CD8-positive, alpha-beta memory T cell (primary cell): ENCODE data around the gene OTUB2. TPM values are rescaled to one million over a fixed set of nuclear protein-coding genes. Genes with fewer than 3 reads are reported as not detected.

Experiments used
- CTCF ChIA-PET: fragments of 350-600 bp; sonication (Branson Sonifier 250); formaldehyde crosslinking; loops from one replicate; lab custom pipeline; 2021; ENCODE audit warnings: antibody characterized with exemption; lab: Charles Lee
- POLR2A ChIA-PET: fragments of 350-600 bp; sonication (Branson Sonifier 250); formaldehyde crosslinking; loops from one replicate; lab custom pipeline; 2021; ENCODE audit warnings: antibody characterized with exemption; lab: Charles Lee
- DNase-seq, 5 donors: peaks; one replicate each; pipeline versions ENCODE4 v3.0.0 to v3.0.0-alpha.2; 2020 to 2022; ENCODE audit warnings: mixed read lengths in 1 of 5
- H3K27ac ChIP-seq: one replicate; pipeline ENCODE4 v1.7.0; 2013; ENCODE audit warnings: low read depth, mild to moderate bottlenecking, low read length, moderate library complexity
- H3K27me3 ChIP-seq: 2 replicates; pipeline ENCODE4 v1.7.0; 2013; ENCODE audit warnings: low read length, mild to moderate bottlenecking; ENCODE audit not compliant: insufficient read depth, poor library complexity, severe bottlenecking
- H3K36me3 ChIP-seq: 2 replicates; pipeline ENCODE4 v1.7.0; 2013; ENCODE audit warnings: mild to moderate bottlenecking, low read length, moderate library complexity; ENCODE audit not compliant: insufficient read depth
- H3K4me1 ChIP-seq: 2 replicates; pipeline ENCODE4 v1.7.0; 2013; ENCODE audit warnings: mild to moderate bottlenecking, low read length, moderate library complexity; ENCODE audit not compliant: insufficient read depth
- H3K4me3 ChIP-seq: 2 replicates; pipeline ENCODE4 v1.7.0; 2013; ENCODE audit warnings: mild to moderate bottlenecking, low read length
- H3K9me3 ChIP-seq: 2 replicates; pipeline ENCODE4 v1.7.0; 2013; ENCODE audit warnings: mild to moderate bottlenecking, low read length
- H3K27ac Mint-ChIP-seq, 8 donors: one replicate each; pipeline ENCODE4 v1.8.0; 2020 to 2021; ENCODE audit warnings: mixed read lengths in 8 of 8, mild to moderate bottlenecking in 6 of 8, inconsistent platforms in 3 of 8, moderate library complexity in 3 of 8
- H3K27me3 Mint-ChIP-seq, 2 donors: one replicate each; pipeline ENCODE4 v1.8.0; 2020 to 2021; ENCODE audit warnings: mixed read lengths in 2 of 2, mild to moderate bottlenecking in 1 of 2, moderate library complexity in 1 of 2
- H3K36me3 Mint-ChIP-seq, 3 donors: one replicate each; pipeline ENCODE4 v1.8.0; 2020 to 2021; ENCODE audit warnings: mixed read lengths in 3 of 3, inconsistent platforms in 1 of 3, mild to moderate bottlenecking in 1 of 3
- H3K4me1 Mint-ChIP-seq, 3 donors: one replicate each; pipeline ENCODE4 v1.8.0; 2020 to 2021; ENCODE audit warnings: mixed read lengths in 3 of 3, inconsistent platforms in 1 of 3, mild to moderate bottlenecking in 1 of 3
- H3K4me3 Mint-ChIP-seq, 7 donors: one replicate each; pipeline ENCODE4 v1.8.0; 2020 to 2021; ENCODE audit warnings: mixed read lengths in 7 of 7, mild to moderate bottlenecking in 6 of 7, moderate library complexity in 4 of 7, inconsistent platforms in 2 of 7
- H3K9me3 Mint-ChIP-seq, 5 donors: one replicate each; pipeline ENCODE4 v1.8.0; 2020 to 2022; ENCODE audit warnings: mixed read lengths in 5 of 5, mild to moderate bottlenecking in 3 of 5, moderate library complexity in 2 of 5, inconsistent platforms in 1 of 5
- polyA plus RNA-seq: library from polyadenylated mRNA; unstranded; fragments of 300-500 nt; fragmentation: Illumina TruSeq; gene quantifications from one replicate; pipeline ENCODE4 v1.2.3, GENCODE V29; 2021
- total RNA-seq, 2 experiments: library from RNA; stranded (reverse); gene quantifications; one replicate each; pipeline ENCODE4 v1.2.3, GENCODE V29; 2021

Gene OTUB2
- total and polyA plus RNA-seq, 3 experiments from 2014 or later, result 0.12 to 1.8 (median 1.1) TPM

DNA sequence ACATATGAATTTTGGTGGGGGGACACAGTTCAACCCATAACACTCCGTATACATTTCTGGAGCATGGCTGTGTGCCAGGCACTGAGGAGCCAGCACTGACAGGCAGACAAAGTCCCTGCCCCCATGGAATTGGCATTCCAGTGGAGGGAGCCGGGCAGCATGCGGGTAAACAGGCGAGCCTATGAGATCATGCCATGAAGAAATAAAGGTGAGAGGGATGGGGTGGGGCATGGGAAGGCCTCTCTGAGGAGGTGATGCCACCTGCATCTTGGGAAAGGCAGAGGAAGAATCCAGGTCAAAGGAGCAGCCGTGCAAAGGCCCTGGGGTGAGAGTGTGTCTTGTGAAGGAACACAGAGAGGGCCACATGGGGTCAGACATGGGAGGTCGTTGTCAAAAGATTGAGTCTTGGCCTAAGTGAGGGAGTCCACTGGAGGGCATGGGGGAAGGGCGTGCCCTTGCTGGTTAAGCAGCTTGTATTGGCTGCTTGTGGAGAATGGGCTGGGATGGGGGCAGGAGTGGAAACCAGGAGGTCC, 3.6 kb downstream of the OTUB2 start:
- ChIA-PET POLR2A (no interaction called here), CTCF (interaction anchor here (1.0 to 4.2 kb wide), 4 partner anchors 12 to 106 kb away, joined by 3 to 17 read pairs (median 3); no protein-coding TSS in a partner anchor)
- Histone ChIP-seq H3K36me3 (no peaks in the 10 kb centered on the region), H3K4me1 (peaks cover 5% of the 10 kb centered on the region), H3K9me3 (no peaks in the 10 kb centered on the region), H3K27me3 (no peaks in the 10 kb centered on the region), H3K27ac (no peak overlapping the region), H3K4me3 (no peak overlapping the region)
- Mint-ChIP-seq H3K27ac (peak overlapping the region in 2 of 8 donors; percentile 10 to 88), H3K27me3 (no peaks in the 10 kb centered on the region), H3K4me3 (peak overlapping the region in 1 of 7 donors; percentile 80), H3K36me3 (no peaks in the 10 kb centered on the region), H3K4me1 (peaks cover 17 to 20% (median 17%) of the 10 kb centered on the region in 3 donors), H3K9me3 (no peaks in the 10 kb centered on the region)
- DNase-seq, result no peak

GRCh38 chr14:94030571-94030970, 4.4 kb downstream of the OTUB2 start:
- POLR2A ChIA-PET, result no interaction called here
- no peaks in the 10 kb centered on the region for H3K36me3 Mint-ChIP-seq

GRCh38 chr14:94031161-94031882, 5.2 kb downstream of the OTUB2 start:
- Histone ChIP-seq H3K4me1 (no peaks in the 10 kb centered on the region), H3K27me3 (no peaks in the 10 kb centered on the region), H3K4me3 (no peak overlapping the region), H3K9me3 (no peaks in the 10 kb centered on the region), H3K27ac (no peak overlapping the region), H3K36me3 (no peaks in the 10 kb centered on the region)
- H3K27ac Mint-ChIP-seq, result no peak overlapping the region
- no peak for DNase-seq
- CTCF ChIA-PET, result interaction anchor here (1.3 to 1.9 kb wide), 4 partner anchors 7 to 105 kb away, joined by 3 to 6 read pairs (median 4); no protein-coding TSS in a partner anchor
- no peaks in the 10 kb centered on the region for H3K27me3 Mint-ChIP-seq
- H3K4me1 Mint-ChIP-seq, result peaks cover 11 to 13% (median 11%) of the 10 kb centered on the region in 3 donors
- no peaks in the 10 kb centered on the region for H3K36me3 Mint-ChIP-seq
- no peaks in the 10 kb centered on the region for H3K9me3 Mint-ChIP-seq
- no peak overlapping the region for H3K4me3 Mint-ChIP-seq
- POLR2A ChIA-PET, result no interaction called here

More at GRCh38 chr14:94030571-94030970, 4.4 kb downstream of the OTUB2 start:
- Histone ChIP-seq H3K27me3 (no peaks in the 10 kb centered on the region), H3K4me3 (no peak overlapping the region), H3K36me3 (no peaks in the 10 kb centered on the region), H3K4me1 (peaks cover 4% of the 10 kb centered on the region), H3K9me3 (no peaks in the 10 kb centered on the region), H3K27ac (no peak overlapping the region)
- Mint-ChIP-seq H3K4me1 (peaks cover 17 to 20% (median 17%) of the 10 kb centered on the region in 3 donors), H3K27me3 (no peaks in the 10 kb centered on the region), H3K27ac (peak overlapping the region in 1 of 8 donors; percentile 88), H3K9me3 (no peaks in the 10 kb centered on the region), H3K4me3 (no peak overlapping the region)
- DNase-seq, result no peak
- CTCF ChIA-PET, result interaction anchor here (1.4 to 4.2 kb wide), 3 partner anchors 91 to 105 kb away, joined by 3 to 17 read pairs (median 3); no protein-coding TSS in a partner anchor

GRCh38 chr14:94031883-94032279, 5.7 kb downstream of the OTUB2 start:
- CTCF ChIA-PET, result interaction anchor here (1.3 to 1.9 kb wide), 4 partner anchors 8 to 105 kb away, joined by 3 to 6 read pairs (median 4); no protein-coding TSS in a partner anchor
- Mint-ChIP-seq H3K4me3 (no peak overlapping the region), H3K36me3 (no peaks in the 10 kb centered on the region)

DNA sequence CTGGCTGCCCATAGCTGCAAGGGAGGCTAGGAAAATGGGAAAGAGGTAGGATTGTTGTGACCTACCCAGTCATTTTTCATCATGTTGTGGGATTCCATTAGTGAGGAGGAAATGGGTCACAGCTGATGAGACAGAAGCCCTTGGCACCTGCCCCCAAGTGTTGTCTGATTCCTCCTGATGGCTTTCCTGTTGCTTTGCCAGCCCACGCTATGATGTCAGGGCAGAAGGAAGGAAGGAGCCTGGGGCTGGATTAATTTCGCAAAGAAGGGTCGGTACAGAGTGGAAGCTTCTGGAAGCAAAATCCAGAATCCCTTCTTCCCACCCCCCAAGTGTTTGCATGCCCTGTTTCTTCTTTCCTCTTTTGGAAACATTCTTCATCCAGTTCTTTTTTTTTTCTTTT, 8.7 kb downstream of the OTUB2 start:
- H3K27ac ChIP-seq, result no peak overlapping the region
- no peaks in the 10 kb centered on the region for H3K36me3 Mint-ChIP-seq
- H3K36me3 ChIP-seq, result no peaks in the 10 kb centered on the region
- no peak overlapping the region for H3K4me3 ChIP-seq
- ChIA-PET POLR2A (interaction anchor here (0.6 to 0.7 kb wide), 2 partner anchors 147 to 816 kb away, joined by 7 to 11 read pairs; no protein-coding TSS in a partner anchor), CTCF (interaction anchor here (1.3 to 5.5 kb wide), 9 partner anchors 22 to 145 kb away, joined by 4 to 64 read pairs (median 14); no protein-coding TSS in a partner anchor)
- H3K27ac Mint-ChIP-seq, result peak overlapping the region in 1 of 8 donors; percentile 80
- DNase-seq, result no peak
- H3K4me1 Mint-ChIP-seq, result peaks cover 3 to 5% (median 5%) of the 10 kb centered on the region in 3 donors
- no peaks in the 10 kb centered on the region for H3K4me1 ChIP-seq
- H3K4me3 Mint-ChIP-seq, result no peak overlapping the region
- no peaks in the 10 kb centered on the region for H3K9me3 Mint-ChIP-seq
- H3K27me3 Mint-ChIP-seq, result no peaks in the 10 kb centered on the region
- H3K27me3 ChIP-seq, result no peaks in the 10 kb centered on the region
- H3K9me3 ChIP-seq, result no peaks in the 10 kb centered on the region

More at GRCh38 chr14:94031883-94032279, 5.7 kb downstream of the OTUB2 start:
- H3K36me3 ChIP-seq, result no peaks in the 10 kb centered on the region
- H3K4me3 ChIP-seq, result no peak overlapping the region
- H3K9me3 ChIP-seq, result no peaks in the 10 kb centered on the region
- H3K27ac ChIP-seq, result no peak overlapping the region
- Mint-ChIP-seq H3K9me3 (no peaks in the 10 kb centered on the region), H3K27me3 (no peaks in the 10 kb centered on the region), H3K27ac (no peak overlapping the region), H3K4me1 (peaks cover 15 to 17% (median 15%) of the 10 kb centered on the region in 3 donors)
- POLR2A ChIA-PET, result no interaction called here
- no peaks in the 10 kb centered on the region for H3K27me3 ChIP-seq
- no peaks in the 10 kb centered on the region for H3K4me1 ChIP-seq
- DNase-seq, result no peak

- POLR2A ChIA-PET, result interaction anchor here (1.4 kb wide), 1 partner anchor 10 kb away, joined by 5 read pairs; the partner anchor contains the start of gene OTUB2
Observed at GRCh38 chr14:94036313-94037167, 10.4 kb downstream of the OTUB2 start.

GRCh38 chr14:94037954-94038353, 11.8 kb downstream of the OTUB2 start:
- CTCF ChIA-PET, result interaction anchor here (1.0 to 5.5 kb wide), 3 partner anchors 16 to 143 kb away, joined by 4 to 64 read pairs (median 5); no protein-coding TSS in a partner anchor

More at GRCh38 chr14:94036313-94037167, 10.4 kb downstream of the OTUB2 start:
- H3K4me3 Mint-ChIP-seq, result no peak overlapping the region
- H3K27me3 Mint-ChIP-seq, result no peaks in the 10 kb centered on the region
- CTCF ChIA-PET, result interaction anchor here (0.7 to 5.5 kb wide), 37 partner anchors 8 to 450 kb away, joined by 3 to 64 read pairs (median 5); partner anchors contain the start of genes CCDC197, DDX24, IFI27L1 and OTUB2
- Histone ChIP-seq H3K9me3 (no peaks in the 10 kb centered on the region), H3K27ac (no peak overlapping the region), H3K36me3 (no peaks in the 10 kb centered on the region), H3K27me3 (no peaks in the 10 kb centered on the region), H3K4me3 (no peak overlapping the region), H3K4me1 (no peaks in the 10 kb centered on the region)
- peak; percentile 60 to 80 (median 63) for DNase-seq
- peaks cover 3 to 7% (median 5%) of the 10 kb centered on the region in 3 donors for H3K4me1 Mint-ChIP-seq
- no peaks in the 10 kb centered on the region for H3K36me3 Mint-ChIP-seq
- no peaks in the 10 kb centered on the region for H3K9me3 Mint-ChIP-seq
- peak overlapping the region in 2 of 8 donors; percentile 47 to 85 for H3K27ac Mint-ChIP-seq

More at GRCh38 chr14:94037954-94038353, 11.8 kb downstream of the OTUB2 start:
- H3K9me3 Mint-ChIP-seq, result no peaks in the 10 kb centered on the region
- H3K27ac ChIP-seq, result no peak overlapping the region
- no peaks in the 10 kb centered on the region for H3K27me3 Mint-ChIP-seq
- no peaks in the 10 kb centered on the region for H3K36me3 ChIP-seq
- H3K4me1 Mint-ChIP-seq, result peaks cover 3 to 7% (median 5%) of the 10 kb centered on the region in 3 donors
- H3K36me3 Mint-ChIP-seq, result no peaks in the 10 kb centered on the region
- H3K27ac Mint-ChIP-seq, result peak overlapping the region in 1 of 8 donors; percentile 74
- H3K4me3 Mint-ChIP-seq, result no peak overlapping the region
- no peak for DNase-seq
- no peaks in the 10 kb centered on the region for H3K27me3 ChIP-seq
- H3K4me3 ChIP-seq, result no peak overlapping the region
- H3K4me1 ChIP-seq, result no peaks in the 10 kb centered on the region
- POLR2A ChIA-PET, result no interaction called here
- H3K9me3 ChIP-seq, result no peaks in the 10 kb centered on the region
